Measurements from ENCODE around the gene LILRA6.

DNA sequence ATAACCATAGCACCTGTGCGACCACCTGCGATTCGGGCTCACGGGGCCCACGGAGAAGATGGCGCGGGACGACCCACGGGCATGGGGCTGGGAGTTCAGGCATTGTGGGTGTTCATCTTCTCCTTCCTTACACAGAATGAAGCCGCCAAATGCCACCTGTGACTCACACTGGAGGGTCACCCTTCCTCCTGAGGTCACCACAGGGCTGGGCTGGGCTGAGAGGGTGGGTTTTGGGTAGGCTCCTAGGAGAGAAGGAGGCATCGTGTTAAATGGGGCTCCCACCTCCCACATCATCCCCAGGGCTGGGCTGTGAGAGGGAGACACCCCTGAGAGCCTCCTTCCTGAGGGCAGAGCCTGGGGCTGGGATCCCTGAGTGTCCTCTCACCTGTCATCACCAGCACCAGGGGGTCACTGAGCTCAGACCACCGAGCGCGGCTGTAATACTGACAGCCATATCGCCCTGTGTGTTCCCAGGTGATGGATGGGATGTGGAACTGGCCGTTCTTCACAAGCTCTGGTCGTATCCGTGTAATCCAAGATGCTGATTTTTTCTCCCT is 36.9 kb upstream of the LILRA6 start:
- TF ChIP-seq, protein P1, sequence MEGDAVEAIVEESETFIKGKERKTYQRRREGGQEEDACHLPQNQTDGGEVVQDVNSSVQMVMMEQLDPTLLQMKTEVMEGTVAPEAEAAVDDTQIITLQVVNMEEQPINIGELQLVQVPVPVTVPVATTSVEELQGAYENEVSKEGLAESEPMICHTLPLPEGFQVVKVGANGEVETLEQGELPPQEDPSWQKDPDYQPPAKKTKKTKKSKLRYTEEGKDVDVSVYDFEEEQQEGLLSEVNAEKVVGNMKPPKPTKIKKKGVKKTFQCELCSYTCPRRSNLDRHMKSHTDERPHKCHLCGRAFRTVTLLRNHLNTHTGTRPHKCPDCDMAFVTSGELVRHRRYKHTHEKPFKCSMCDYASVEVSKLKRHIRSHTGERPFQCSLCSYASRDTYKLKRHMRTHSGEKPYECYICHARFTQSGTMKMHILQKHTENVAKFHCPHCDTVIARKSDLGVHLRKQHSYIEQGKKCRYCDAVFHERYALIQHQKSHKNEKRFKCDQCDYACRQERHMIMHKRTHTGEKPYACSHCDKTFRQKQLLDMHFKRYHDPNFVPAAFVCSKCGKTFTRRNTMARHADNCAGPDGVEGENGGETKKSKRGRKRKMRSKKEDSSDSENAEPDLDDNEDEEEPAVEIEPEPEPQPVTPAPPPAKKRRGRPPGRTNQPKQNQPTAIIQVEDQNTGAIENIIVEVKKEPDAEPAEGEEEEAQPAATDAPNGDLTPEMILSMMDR (conservative IDR thresholded peaks at IDR 0.05; ENCODE audit: low read length) = no peak
- TF ChIP-seq EZH2phosphoT487 (IDR thresholded peaks at IDR 0.05; ENCODE audit: borderline replicate concordance) = no peak
